HG03520 (cell line): ENCODE results near the gene FOS.
"Not testable (repeated sequence)": the region's sequence is repeated elsewhere in the genome, so short reads cannot be mapped to it uniquely, and the experiment has no call there.

Experiments
- ATAC-seq: cut with Tn5 transposase; IDR thresholded peaks from one replicate; pipeline ENCODE4 v1.9.1; 2021; ENCODE audit warnings: mild to moderate bottlenecking, moderate library complexity; ENCODE audit not compliant: unreplicated experiment

The FOS gene

GRCh38 chr14:75292101-75292563, 13.5 kb downstream of the FOS start:
- no peak for ATAC-seq

GRCh38 chr14:75292886-75293285, 14.3 kb downstream of the FOS start:
- no peak for ATAC-seq

GRCh38 chr14:75293920-75294648, 15.5 kb downstream of the FOS start:
- peak; percentile 91 for ATAC-seq

GRCh38 chr14:75294649-75295033, 16.0 kb downstream of the FOS start:
- ATAC-seq: no peak

GRCh38 chr14:75295061-75295461, 16.4 kb downstream of the FOS start:
- ATAC-seq: no peak

GRCh38 chr14:75295491-75296345, 17.1 kb downstream of the FOS start:
- ATAC-seq: no peak

GRCh38 chr14:75297411-75298040, 18.9 kb downstream of the FOS start:
- no peak for ATAC-seq

GRCh38 chr14:75298187-75298965, 19.7 kb downstream of the FOS start:
- ATAC-seq: no peak

- no peak for ATAC-seq
These were observed 20.4 kb downstream of the FOS start for GRCh38 chr14:75299059-75299458.

GRCh38 chr14:75299576-75299975, 20.9 kb downstream of the FOS start:
- no peak for ATAC-seq

GRCh38 chr14:75301666-75302325, 23.2 kb downstream of the FOS start:
- no peak for ATAC-seq

GRCh38 chr14:75303381-75303789, 24.8 kb downstream of the FOS start:
- ATAC-seq: no peak

- not testable (repeated sequence) for ATAC-seq
These were observed 27.8 kb downstream of the FOS start for GRCh38 chr14:75306410-75306809.

- no peak for ATAC-seq
These were observed 28.5 kb downstream of the FOS start for GRCh38 chr14:75306927-75307699.

GRCh38 chr14:75307700-75308379, 29.2 kb downstream of the FOS start:
- no peak for ATAC-seq

- not testable (repeated sequence) for ATAC-seq
These were observed 30.4 kb downstream of the FOS start for GRCh38 chr14:75308991-75309390.

GRCh38 chr14:75309561-75309960, 30.9 kb downstream of the FOS start:
- not testable (repeated sequence) for ATAC-seq

- no peak for ATAC-seq
These were observed 31.9 kb downstream of the FOS start for GRCh38 chr14:75310295-75311111.
